GM18519 (cell line): Measurements from ENCODE around the gene PABPN1.

ENCODE experiments used
- ATAC-seq: cut with Tn5 transposase; IDR thresholded peaks from one replicate; pipeline ENCODE4 v1.9.1; 2021; ENCODE audit warnings: mild to moderate bottlenecking, moderate library complexity; ENCODE audit not compliant: unreplicated experiment, low FRiP score

PABPN1 gene

DNA sequence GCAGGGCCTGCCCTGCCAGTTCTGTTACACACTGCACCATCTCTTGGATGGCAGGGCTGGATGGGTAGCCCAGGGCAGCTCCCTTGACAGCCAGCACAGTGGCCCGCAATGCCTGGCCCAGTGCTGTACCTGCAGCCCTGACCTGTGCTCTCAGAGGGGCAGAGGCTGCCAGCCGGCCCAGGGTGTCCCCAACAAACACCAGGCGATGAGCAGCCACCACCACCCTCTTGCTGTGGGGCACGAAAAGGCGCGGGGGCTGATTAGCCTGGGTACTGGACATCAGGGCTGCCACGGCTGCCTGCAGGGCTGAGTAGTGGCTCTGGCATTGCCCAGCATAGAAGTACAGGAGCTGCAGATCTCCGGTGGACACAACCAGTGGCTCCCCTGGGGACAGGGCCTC is 36.0 kb downstream of the PABPN1 start:
- no peak for ATAC-seq

DNA sequence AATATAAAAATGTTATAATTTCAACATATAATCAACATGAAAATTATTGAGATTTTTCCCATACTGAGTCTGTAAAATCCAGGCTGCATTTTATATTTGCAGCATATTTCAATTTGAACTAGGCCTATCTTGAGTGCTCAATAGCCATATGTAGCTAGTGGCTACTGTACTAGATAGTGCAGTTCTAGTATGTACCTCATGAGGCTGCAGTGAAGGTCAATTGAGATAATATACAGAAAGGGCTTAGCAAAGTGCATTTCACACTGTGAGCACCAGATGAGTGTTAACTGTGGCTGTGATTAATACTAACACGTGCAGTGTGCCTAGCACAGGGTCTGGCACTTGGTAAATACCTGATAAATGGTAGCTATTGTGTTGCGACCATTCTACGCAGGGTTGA is 36.8 kb downstream of the PABPN1 start:
- no peak for ATAC-seq

DNA sequence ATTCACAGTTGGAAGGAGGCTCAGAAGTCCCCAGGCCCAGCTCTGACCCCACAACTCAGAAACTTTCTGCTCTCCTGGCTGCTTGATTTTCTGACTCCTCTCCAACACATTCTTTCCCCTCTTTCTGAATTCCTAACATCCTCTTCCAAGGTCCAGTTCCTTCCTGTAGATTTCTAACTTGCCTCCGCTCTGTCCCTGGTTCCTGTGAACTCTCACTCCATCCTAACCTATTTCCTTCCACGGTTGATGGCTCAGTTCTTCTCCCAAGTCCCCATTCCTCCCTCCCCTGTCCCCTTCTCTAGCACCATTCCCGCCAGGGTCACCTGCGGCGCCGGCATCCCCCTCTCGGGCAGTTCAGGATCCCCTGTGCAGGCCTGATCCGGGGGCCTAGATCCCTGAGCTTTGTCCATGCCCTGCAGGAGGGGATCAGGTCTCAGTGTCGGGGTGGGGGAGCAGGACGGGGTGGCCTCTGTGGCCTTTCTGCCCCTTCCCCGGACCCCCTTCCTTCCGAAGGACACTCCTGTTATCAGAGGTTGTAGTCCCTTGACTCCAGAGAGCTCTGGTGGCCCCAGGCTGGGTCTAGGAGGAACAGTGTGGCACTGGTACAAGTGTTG is 37.4 kb downstream of the PABPN1 start:
- no peak for ATAC-seq

DNA sequence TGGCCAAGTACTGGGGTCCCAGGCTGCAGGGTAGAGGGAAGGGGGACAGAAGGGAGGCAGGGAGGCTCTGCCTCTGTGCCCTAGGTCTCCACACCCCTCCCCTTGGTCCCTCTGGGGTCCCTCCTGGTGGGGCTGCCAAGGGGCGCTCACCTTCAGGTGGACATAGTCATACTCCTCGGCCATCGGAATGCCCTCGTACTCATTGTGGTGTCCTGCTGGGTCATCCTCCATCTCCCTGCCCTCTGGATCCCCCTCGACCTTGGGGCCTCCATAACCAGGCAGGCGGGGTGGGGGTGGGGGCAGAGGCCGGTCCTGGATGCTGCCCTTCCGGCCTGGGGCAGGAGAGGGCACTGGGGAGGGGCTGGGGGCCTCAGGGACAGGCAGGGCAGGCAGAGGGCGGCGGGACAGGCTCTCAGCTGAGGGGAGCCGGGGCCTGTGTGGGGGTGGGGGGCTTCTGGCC is 37.9 kb downstream of the PABPN1 start:
- no peak for ATAC-seq

DNA sequence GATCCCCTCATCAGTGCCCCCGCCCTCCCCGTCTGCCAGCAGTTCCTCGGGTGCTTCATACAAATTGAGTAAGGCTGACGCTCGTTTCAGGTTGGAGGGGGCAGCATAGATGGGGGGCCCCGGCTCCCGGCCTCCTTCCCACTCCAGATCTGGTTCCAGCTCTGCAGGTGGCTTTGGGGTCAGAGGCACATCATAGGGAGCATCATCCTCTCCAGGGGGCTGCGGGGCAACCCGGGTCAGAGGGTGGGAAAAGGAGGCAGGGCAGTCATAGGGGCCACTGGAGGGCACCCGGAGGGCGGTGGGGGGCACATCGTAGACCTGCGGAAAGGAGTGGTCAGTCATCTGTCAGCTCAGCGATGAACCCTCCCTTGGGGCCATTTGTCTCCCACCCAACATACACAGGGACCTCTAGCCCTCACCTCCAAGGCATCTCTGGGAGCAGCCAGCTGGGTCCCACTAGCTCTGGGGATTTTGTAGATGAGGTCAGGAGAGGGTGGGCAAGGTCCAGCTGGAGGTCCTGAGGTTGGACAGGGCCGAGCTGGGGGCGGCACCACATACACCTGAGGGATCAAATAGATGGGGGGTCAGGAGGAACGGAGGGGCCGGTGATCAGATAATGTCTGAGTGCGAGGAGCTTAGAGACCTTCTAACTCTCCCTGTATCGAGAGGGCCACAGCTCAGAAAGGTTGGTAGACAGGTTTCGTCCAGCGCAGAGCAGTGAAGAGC is 38.6 kb downstream of the PABPN1 start:
- ATAC-seq = no peak

DNA sequence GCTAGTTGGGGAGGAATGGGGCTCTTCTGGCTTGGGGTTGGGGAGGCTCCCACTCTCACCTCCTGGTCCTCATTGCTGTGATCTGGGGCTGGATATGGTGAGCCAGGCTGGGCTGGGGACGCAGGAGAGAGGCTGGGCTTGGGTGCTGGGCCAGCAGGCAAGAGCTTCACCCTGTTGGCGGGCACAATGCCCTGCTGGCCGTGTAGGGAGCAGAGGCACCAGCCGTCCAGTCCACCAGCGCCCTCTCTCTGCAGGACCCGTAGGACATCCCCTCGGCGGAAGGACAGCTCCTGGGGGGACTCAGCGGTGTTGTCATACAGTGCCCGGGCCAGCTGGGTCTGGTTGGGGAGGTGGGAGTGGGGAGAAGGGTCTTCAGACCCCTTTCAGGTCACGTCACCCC is 39.2 kb downstream of the PABPN1 start:
- ATAC-seq = no peak

DNA sequence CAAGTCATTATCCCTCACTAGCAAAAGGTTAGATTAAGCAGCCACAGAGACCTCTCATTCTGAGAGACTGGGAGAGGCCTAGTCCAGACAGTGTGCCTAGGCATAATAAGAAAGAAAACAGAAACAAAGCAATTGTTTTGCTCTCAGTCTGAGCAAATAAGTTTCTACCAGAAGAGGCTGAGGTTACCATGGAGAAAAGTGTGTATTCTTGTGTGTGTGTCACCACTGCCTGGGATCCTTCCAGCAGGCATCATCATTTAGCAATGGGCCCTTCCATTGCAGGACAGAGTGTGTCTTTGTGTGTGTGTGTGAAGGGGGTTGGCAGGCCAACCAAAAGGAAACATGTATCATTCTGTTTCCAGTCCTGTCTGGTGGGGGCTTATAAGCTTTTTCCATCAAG is 40.1 kb downstream of the PABPN1 start:
- ATAC-seq = no peak

DNA sequence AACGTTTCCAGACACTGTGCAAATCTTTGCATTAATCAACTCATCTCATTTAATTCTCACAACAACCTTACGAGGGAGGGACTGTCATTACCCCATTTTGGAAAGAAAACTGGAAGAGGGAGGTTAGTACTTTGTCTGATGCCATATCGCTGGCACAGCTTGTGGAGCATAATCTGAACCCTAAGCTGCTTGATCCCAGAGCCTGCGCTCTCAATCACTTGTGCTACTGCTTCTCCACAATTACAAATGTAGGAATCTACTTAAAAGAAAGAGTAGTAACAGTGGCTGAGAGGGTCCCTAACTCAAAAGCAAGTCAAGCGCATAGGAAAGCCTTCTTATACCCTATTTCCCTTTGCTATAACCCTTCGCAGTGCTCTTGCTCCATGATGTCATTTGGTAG is 40.5 kb downstream of the PABPN1 start:
- ATAC-seq = no peak

DNA sequence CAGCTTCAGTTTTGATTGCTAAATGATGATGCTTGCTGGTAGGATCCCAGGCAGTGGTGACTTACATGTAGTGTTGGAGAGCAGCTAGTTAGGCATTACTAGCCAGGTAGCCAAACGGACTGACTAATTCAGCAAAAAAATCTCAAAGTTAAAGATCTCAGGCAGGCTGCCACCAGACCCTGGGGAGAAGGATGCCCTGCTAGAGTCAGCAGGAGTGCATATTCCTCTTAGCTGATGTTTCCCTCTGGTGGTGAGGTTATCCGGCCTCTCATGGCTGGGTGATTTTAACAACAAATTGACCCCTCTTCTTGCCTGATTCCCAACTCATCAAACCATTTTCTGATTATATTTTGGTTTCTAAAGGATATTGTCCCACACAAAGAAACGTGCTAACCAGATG is 40.9 kb downstream of the PABPN1 start:
- no peak for ATAC-seq

DNA sequence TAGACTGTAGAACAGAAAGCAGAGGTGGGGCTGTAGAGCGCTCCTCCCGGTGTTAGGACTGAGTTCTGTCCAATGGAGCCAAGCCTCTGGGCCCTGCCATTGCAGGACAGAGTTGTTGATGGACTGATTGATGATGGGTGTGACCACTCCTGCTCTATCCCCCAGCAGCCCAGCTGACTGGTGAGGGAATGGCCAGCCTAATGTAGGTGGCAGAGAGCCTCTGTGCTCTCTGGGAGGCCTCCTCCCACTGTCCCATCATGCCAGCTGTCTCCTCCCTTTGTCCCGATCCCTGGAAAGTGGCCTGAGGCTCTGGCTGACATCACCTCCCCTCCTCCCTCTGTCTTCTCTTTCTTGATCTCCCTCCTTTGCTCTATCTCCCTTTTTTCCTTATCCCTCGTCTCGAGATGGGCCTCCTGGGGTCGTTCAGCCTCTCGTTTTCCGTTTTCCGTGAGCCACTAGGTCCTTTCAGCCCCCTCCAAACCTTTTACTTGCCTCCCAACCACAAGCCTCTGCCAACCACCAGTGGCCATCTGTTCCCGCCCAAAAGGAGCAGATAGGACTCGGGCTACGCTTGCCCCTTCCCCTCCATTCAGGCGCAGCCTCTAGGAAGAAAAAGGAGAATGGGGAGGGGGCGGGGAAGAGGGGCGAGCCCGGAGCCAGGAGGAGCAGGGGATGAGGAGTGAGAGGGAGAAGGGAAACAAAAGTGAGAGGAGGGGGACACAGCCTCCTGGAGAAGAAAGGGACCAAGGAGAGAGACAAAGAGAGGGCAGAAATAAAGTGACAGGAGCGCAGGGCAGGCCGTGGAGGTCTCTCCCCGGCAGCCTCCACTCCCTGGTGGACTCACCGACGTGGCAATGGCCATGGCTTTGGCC is 43.1 kb downstream of the PABPN1 start:
- ATAC-seq = no peak

DNA sequence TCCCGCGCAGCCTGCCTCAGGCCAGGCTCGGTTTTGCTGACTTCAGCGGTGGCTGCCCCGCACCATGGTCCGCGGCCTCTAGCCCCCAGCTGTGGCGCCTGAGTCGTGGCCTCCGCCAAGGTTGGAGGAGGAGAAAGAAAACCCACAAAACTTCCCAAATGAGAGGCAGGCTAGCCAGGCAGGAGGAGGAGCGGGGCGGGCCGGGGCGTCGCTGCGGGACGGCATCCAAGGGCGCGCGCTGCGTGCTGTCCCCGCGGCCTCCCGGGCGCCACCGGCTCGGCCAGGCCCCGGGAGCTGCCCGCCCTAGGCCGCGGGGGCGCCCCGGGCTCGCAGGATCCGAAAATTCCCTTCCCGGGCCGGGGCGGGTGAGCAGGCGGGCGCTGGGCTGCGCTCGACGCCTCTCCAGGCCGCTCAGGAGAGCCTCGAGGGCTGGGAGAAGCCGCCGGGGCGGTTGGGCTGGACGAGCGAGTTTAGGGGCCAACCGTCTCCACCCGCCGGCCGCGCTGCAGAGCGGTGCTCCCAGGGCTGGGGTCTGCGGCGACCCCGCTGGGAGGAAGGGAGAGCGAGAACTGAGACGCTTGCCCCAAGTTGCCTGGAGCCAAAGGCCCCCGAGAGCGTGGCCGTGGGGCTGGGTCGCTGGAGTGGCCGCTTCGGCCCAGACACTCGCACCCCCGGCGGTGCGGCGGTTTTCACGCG is 43.9 kb downstream of the PABPN1 start, which contains the start of gene EFS:
Gene EFS, minus strand, starts transcription at position 137 of the 696 bp plus-strand sequence. CDS start 147 bp downstream, outside the sequence.
- no peak for ATAC-seq

DNA sequence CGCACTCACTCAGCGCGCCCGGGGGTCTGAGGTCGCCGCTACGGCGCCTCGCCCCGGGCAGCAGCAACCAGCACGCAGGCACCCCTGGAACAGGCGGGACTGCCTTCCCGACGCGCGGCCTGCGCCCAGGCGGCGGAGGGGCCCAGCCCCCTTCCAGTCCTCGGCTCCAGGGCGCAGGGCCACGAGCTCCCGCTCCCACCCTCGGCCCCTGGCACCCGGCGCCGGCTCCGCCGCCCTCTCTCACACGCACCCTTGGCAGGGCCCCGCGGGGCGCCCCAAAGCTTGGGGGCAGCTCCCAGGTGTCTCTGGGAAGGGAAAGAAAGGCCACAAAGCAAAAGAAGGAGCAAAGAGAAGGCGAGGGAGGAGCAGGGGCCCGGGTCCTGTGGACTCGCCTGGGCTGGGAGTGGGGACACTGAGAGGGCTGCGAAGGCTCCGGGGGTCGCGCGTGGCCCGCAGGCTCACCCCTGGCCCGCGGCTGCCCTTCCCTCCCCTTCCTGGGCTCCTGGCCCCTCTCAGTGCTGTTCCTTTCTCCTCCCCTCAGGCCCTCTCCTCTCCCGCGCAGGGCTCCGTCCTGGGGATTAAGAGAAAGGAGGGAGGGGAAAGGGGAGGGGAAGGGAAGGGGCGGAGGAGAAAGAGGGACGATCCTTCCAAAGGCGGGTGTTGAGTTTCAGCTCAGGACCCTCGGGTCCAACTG is 44.6 kb downstream of the PABPN1 start:
- no peak for ATAC-seq

DNA sequence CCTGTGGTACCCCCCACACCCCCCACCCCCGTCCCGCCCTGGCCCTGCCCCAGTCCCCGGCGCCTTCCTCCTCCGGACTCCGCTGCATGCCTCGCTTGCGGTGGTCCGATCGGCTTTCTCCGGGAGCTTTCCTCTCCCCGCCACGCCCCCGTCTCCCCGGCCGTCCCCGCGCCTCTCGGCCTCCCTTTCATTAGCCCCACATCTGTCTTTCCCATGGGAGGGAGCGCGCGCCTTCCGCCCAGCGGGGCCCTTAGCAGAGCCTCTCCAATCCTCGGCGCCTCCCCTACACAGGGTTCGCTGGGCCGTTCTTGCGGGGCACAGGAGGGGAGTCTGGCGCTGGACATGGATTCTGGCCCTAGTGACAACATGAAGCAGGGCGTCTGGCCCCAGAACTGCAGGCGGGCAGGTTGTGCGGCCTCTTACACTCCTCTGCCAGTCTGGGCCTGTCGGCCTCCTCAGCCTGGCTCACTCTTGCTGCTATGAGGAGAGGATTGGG is 45.2 kb downstream of the PABPN1 start:
- no peak for ATAC-seq

DNA sequence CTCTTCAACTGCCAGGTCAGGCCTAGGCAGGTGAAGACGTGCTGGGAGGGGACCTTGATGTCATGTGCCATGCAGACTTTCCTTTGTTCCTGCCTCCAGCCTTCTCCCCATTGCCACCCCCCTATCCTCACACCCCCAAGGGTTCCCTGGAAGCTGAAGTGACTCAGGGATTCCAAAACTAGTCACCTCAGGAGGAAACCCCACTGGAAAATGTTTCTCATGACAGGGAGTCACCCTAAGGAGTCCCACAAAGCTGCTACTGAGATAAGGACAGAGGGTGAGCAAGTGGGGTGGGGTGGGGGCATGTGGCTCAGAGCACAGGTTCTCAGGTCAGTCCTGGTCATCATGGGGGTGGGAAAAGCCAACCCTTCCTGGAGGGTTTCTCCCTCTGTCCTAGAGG is 49.0 kb downstream of the PABPN1 start:
- ATAC-seq = no peak

DNA sequence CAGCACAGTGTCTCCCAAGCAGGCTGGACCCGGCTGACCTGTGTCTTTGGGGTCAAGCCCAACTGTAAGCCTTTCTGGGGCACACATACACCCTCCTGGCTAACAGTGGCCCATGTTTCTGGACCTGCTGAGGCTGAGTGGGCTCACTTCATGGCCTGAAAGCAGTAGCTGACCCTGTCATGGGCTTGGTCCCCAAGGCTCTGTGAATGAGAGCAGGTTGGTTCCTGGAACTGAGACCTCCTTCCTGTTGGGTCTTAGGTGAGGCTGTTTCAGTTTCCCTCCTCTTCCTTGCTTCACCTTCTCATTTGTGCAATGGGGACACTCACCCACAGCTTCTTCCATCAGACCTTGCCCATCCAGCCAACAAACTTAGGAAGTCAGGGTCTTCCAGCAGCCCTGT is 50.6 kb downstream of the PABPN1 start:
- ATAC-seq = no peak

DNA sequence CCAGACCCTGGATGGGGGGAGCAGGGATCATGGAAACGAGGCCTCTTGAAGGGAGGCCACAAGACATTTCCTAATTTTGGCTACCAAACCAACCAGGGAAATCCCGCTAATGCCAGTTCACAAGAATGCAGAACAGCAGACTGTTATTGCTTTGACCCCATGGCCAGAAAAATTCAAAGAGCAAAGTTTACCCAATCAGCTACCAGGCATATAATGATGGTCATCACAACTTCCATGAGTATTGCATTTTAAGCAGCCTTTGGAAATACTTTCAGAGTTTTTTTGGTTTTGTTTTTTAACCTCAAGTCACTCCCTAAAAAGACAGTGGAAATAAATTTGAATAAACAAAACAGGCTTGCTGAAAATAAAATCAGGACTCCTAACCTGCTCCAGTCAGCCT is 51.3 kb downstream of the PABPN1 start, which contains the start of gene IL25:
Gene IL25, plus strand, starts transcription at position 301 of the 400 bp plus-strand sequence.
- ATAC-seq = no peak

DNA sequence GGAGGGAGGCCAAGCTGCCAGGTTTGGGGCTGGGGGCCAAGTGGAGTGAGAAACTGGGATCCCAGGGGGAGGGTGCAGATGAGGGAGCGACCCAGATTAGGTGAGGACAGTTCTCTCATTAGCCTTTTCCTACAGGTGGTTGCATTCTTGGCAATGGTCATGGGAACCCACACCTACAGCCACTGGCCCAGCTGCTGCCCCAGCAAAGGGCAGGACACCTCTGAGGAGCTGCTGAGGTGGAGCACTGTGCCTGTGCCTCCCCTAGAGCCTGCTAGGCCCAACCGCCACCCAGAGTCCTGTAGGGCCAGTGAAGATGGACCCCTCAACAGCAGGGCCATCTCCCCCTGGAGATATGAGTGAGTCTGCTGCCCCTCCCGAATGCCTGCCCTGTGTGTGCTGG is 51.8 kb downstream of the PABPN1 start:
- ATAC-seq = no peak
